Heart left ventricle (tissue), 16 donors: ENCODE measurements around the gene CCSER2. TPM values are rescaled to one million over a fixed set of nuclear protein-coding genes. Genes with fewer than 3 reads are reported as not detected.

Experiments used
- ATAC-seq, 4 donors: fragments of 200-7000 bp; cut with Tn5 transposase; one replicate each; pipeline ENCODE4 v1.9.1; 2020 to 2022; ENCODE audit warnings: moderate library complexity in 4 of 4, mild to moderate bottlenecking in 3 of 4, moderate number of reproducible peaks in 1 of 4
- DNase-seq, 5 donors: peaks; one replicate each; pipeline ENCODE4 v3.0.0-alpha.2; 2020
- H3K27ac ChIP-seq, 12 donors: fragments of 200-600 bp; sonication (generic) in 4 of 12; one replicate each; pipeline versions ENCODE4 v1.5.0 to v1.8.0; 2016 to 2022; ENCODE audit warnings: mild to moderate bottlenecking in 2 of 12
- H3K27me3 ChIP-seq, 9 donors: fragments of 200-600 bp; sonication (generic) in 2 of 9; one replicate each; pipeline versions ENCODE4 v1.5.1 to v1.8.0; 2016 to 2022; ENCODE audit warnings: mild to moderate bottlenecking in 3 of 9
- H3K36me3 ChIP-seq, 9 donors: fragments of 200-600 bp; sonication (generic) in 2 of 9; one replicate each; pipeline versions ENCODE4 v1.5.0 to v1.8.0; 2018 to 2022; ENCODE audit warnings: mild to moderate bottlenecking in 2 of 9
- H3K4me1 ChIP-seq, 12 donors: fragments of 200-600 bp; sonication (generic) in 4 of 12; one replicate each; pipeline versions ENCODE4 v1.5.0 to v1.8.0; 2016 to 2022; ENCODE audit warnings: mild to moderate bottlenecking in 3 of 12
- H3K4me3 ChIP-seq, 12 donors: fragments of 200-600 bp; sonication (generic) in 4 of 12; one replicate each; pipeline versions ENCODE4 v1.5.0 to v1.8.0; 2017 to 2022; ENCODE audit warnings: mild to moderate bottlenecking in 9 of 12, moderate library complexity in 4 of 12
- H3K9me3 ChIP-seq, 12 donors: fragments of 200-600 bp; sonication (generic) in 4 of 12; one replicate each; pipeline versions ENCODE4 v1.5.0 to v1.8.0; 2016 to 2022; ENCODE audit warnings: mild to moderate bottlenecking in 1 of 12
- POLR2A ChIP-seq, 2 donors: fragments of 450-650 bp; IDR thresholded peaks; one replicate each; pipeline ENCODE4 v1.6.1; 2017; ENCODE audit warnings: antibody characterized with exemption in 2 of 2, mild to moderate bottlenecking in 2 of 2, moderate library complexity in 2 of 2
- WGBS, 4 donors: extraction: QIAGEN DNeasy Blood & Tissue Kit in 2 of 4; methylation state at CpG; one replicate each; pipeline versions ENCODE4 v1.1.5 to v1.1.7; 2013 to 2018; 5-methylcytosine and 5-hydroxymethylcytosine counted together
- intact Hi-C, 10 donors: fragments of 100-400 bp; cut with DNase I; formaldehyde crosslinking; loops; one replicate each; pipeline versions ENCODE4 v1.11.1 to v1.14.2; 2022
- polyA plus RNA-seq, 2 donors: library from polyadenylated mRNA; stranded (reverse); fragments of 200-250 nt; gene quantifications; one replicate each; pipeline ENCODE4 v1.2.3, GENCODE V29; 2013
- total RNA-seq, 9 donors: library from RNA; depleted of rRNA in 2 of 9; stranded (reverse); fragments of >200 nt in 2 of 9; fragmentation: NEBNext Ultra II Directional in 3 of 9; extraction: Animal tissue kit (Norgen Biotek cat#: 25700) in 3 of 9; gene quantifications; one replicate each; pipeline versions ENCODE4 v1.1.0 to v1.2.4, GENCODE V29; 2016 to 2023
- TF ChIP-seq, protein P1 (sequence below), 12 donors: fragments of 200-600 bp; sonication (generic) in 4 of 12; IDR thresholded peaks; one replicate each; pipeline versions ENCODE4 v1.5.0 to v1.8.0; 2018 to 2022; ENCODE audit warnings: antibody characterized with exemption in 12 of 12, mild to moderate bottlenecking in 5 of 12
- donor health status: ischemic (EF 13 %, LVEDD 7.1; RV severe dilation, severe dysfunction).
- donor health status: healthy with polysubstance abuse.
- donor health status: DM: no; HTN: yes; CAD: no.
- donor health status: DM: no; HTN: no; CAD: no.
- donor health status: ischemic (EF 25% LVEDD 6.9; RV normal size, moderate dysfunction).
- donor health status: ischemic (EF 25% LVEDD 5.7; RV mildly dilated, moderate dysfunction).
- donor health status: healthy.
- donor health status: DM: yes; HTN: yes; CAD: no.
- donor health status: ischemic (EF 35%, LVEDD 5.7; RV mildly dilated, moderate dysfunction).
- donor health status: nonischemic (EF 11% LVEDD 7.7; RV severe dilation, severe dysfunction).
- donor health status: DM: yes; HTN: yes; CAD: no.
- donor health status: PGD.
- donor health status: ischemic (EF 29% LVEDD 5.4; RV normal size, mild dysfunction).
- donor health status: nonischemic (EF 23%, LVEDD 6.1; RV moderate dilation, normal function).

Gene CCSER2
- total and polyA plus RNA-seq, 11 donors: 32.4 to 244 (median 159) TPM

GRCh38 chr10:84542522-84543490 is 214.4 kb downstream of the CCSER2 start:
- 65 to 75% (median 72%) methylated on average over 25 of the region's 25 CpGs for WGBS, 4 donors

GRCh38 chr10:84543948-84544347 is 215.6 kb downstream of the CCSER2 start:
- Histone ChIP-seq H3K27me3 (peaks cover 5 to 31% (median 12%) of the 10 kb centered on the region in 9 donors), H3K4me3 (no peak overlapping the region), H3K36me3 (no peaks in the 10 kb centered on the region), H3K27ac (no peak overlapping the region), H3K9me3 (no peaks in the 10 kb centered on the region), H3K4me1 (peaks cover 0 to 14% (median 4%) of the 10 kb centered on the region in 12 donors)
- WGBS, 4 donors: 77 to 87% (median 85%) methylated on average over 5 of the region's 5 CpGs
- DNase-seq (no peak), ATAC-seq (no peak)
- intact Hi-C loops: loop anchor here in 7 of 10 donors (5.0 to 10.0 kb wide), 2 partner anchors 1831 to 1833 kb away; no protein-coding TSS in a partner anchor
- TF ChIP-seq POLR2A (IDR thresholded peaks at IDR 0.05): no peak
- TF ChIP-seq, protein P1, sequence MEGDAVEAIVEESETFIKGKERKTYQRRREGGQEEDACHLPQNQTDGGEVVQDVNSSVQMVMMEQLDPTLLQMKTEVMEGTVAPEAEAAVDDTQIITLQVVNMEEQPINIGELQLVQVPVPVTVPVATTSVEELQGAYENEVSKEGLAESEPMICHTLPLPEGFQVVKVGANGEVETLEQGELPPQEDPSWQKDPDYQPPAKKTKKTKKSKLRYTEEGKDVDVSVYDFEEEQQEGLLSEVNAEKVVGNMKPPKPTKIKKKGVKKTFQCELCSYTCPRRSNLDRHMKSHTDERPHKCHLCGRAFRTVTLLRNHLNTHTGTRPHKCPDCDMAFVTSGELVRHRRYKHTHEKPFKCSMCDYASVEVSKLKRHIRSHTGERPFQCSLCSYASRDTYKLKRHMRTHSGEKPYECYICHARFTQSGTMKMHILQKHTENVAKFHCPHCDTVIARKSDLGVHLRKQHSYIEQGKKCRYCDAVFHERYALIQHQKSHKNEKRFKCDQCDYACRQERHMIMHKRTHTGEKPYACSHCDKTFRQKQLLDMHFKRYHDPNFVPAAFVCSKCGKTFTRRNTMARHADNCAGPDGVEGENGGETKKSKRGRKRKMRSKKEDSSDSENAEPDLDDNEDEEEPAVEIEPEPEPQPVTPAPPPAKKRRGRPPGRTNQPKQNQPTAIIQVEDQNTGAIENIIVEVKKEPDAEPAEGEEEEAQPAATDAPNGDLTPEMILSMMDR (IDR thresholded peaks at IDR 0.05): no peak

More at GRCh38 chr10:84542522-84543490, 214.4 kb downstream of the CCSER2 start:
- Histone ChIP-seq H3K36me3 (no peaks in the 10 kb centered on the region), H3K27ac (no peak overlapping the region), H3K27me3 (peaks cover 6 to 36% (median 21%) of the 10 kb centered on the region in 9 donors), H3K4me1 (peaks cover 0 to 14% (median 4%) of the 10 kb centered on the region in 12 donors), H3K4me3 (no peak overlapping the region), H3K9me3 (no peaks in the 10 kb centered on the region)
- ATAC-seq (no peak), DNase-seq (no peak)
- no peak for TF ChIP-seq POLR2A (IDR thresholded peaks at IDR 0.05)
- intact Hi-C loops: loop anchor here in 7 of 10 donors (5.0 to 10.0 kb wide), 2 partner anchors 1832 to 1834 kb away; no protein-coding TSS in a partner anchor

DNA sequence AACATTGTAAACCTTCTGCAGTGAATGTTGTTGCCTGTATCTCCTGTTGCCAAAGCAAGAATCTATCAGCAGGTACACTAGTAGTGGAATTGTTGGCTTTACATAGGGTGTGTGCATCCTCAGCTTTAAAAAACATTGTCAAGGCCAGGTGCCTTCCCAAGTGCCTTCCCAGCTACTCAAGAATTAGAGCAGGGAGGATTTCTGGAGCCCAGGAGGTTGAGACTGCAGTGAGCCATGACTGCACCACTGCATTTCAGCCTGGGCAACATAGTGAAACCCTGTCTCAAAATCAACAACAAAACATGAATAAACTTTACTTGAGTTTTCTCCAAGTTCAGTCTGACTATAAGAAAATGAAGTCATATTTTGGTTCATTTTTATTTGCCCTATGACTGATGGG is 217.3 kb downstream of the CCSER2 start:
- no peaks in the 10 kb centered on the region for H3K36me3 ChIP-seq
- TF ChIP-seq POLR2A (IDR thresholded peaks at IDR 0.05): no peak
- TF ChIP-seq, protein P1 (IDR thresholded peaks at IDR 0.05): no peak
- no peak overlapping the region for H3K4me3 ChIP-seq
- ATAC-seq (no peak), DNase-seq (no peak)
- no peaks in the 10 kb centered on the region for H3K9me3 ChIP-seq
- H3K4me1 ChIP-seq: peaks cover 0 to 6% (median 4%) of the 10 kb centered on the region in 12 donors
- H3K27ac ChIP-seq: no peak overlapping the region
- intact Hi-C loops: loop anchor here in 4 of 10 donors (10.0 kb wide), 1 partner anchor 1829 kb away; no protein-coding TSS in a partner anchor
- H3K27me3 ChIP-seq: peaks cover 0 to 27% (median 6%) of the 10 kb centered on the region in 9 donors

- 78 to 88% (median 84%) methylated on average over 8 of the region's 8 CpGs for WGBS, 4 donors
- H3K9me3 ChIP-seq: no peaks in the 10 kb centered on the region
- H3K27me3 ChIP-seq: peaks cover 0 to 23% (median 0%) of the 10 kb centered on the region in 9 donors
- H3K27ac ChIP-seq: no peak overlapping the region
- ATAC-seq (no peak), DNase-seq (no peak)
- H3K4me3 ChIP-seq: no peak overlapping the region
- H3K4me1 ChIP-seq: no peaks in the 10 kb centered on the region
- no peaks in the 10 kb centered on the region for H3K36me3 ChIP-seq
- intact Hi-C loops: loop anchor here in 4 of 10 donors (10.0 kb wide), 1 partner anchor 1828 kb away; no protein-coding TSS in a partner anchor
- TF ChIP-seq POLR2A (IDR thresholded peaks at IDR 0.05): no peak
- TF ChIP-seq, protein P1 (IDR thresholded peaks at IDR 0.05): no peak
Observed at GRCh38 chr10:84546609-84547008, 218.2 kb downstream of the CCSER2 start.
